Hematopoietic multipotent progenitor cell treated with erythropoietin and hydrocortisone succinate and interleukin-3 and kit ligand, for 8 days (in vitro differentiated cells): ENCODE results near the gene SMAP2.
"Not testable (repeated sequence)": the region's sequence is repeated elsewhere in the genome, so short reads cannot be mapped to it uniquely, and the experiment has no call there.

Source experiments
- DNase-seq: peaks from one replicate; pipeline ENCODE4 v3.0.0-alpha.2; 2015

Gene SMAP2

GRCh38 chr1:40373323-40374283 is at the start of gene SMAP2:
Gene SMAP2 (plus strand): TSS chr1:40373727. CDS start chr1:40374121, 394 bp downstream.
- peak; percentile 94 for DNase-seq

GRCh38 chr1:40331403-40331802 is 42.1 kb upstream of the SMAP2 start:
- DNase-seq = not testable (repeated sequence)

- no peak for DNase-seq
These were observed 40.8 kb upstream of the SMAP2 start for GRCh38 chr1:40332695-40333094.

GRCh38 chr1:40337443-40337842 is 36.1 kb upstream of the SMAP2 start:
- DNase-seq = no peak

- peak; percentile 89 for DNase-seq
These were observed 34.6 kb upstream of the SMAP2 start for GRCh38 chr1:40338745-40339419.

- peak; percentile 18 for DNase-seq
These were observed 33.9 kb upstream of the SMAP2 start for GRCh38 chr1:40339420-40340323.

- DNase-seq = no peak
These were observed 31.8 kb upstream of the SMAP2 start for GRCh38 chr1:40341491-40342380.

- peak; percentile 9 for DNase-seq
These were observed 31.2 kb upstream of the SMAP2 start for GRCh38 chr1:40342381-40342717.

- peak; percentile 5 for DNase-seq
These were observed 28.9 kb upstream of the SMAP2 start for GRCh38 chr1:40344597-40344996.

GRCh38 chr1:40350391-40350790 is 23.1 kb upstream of the SMAP2 start:
- no peak for DNase-seq

GRCh38 chr1:40351124-40351523 is 22.4 kb upstream of the SMAP2 start:
- no peak for DNase-seq

- peak; percentile 40 for DNase-seq
These were observed 21.4 kb upstream of the SMAP2 start for GRCh38 chr1:40352126-40352525.

GRCh38 chr1:40353082-40353481 is 20.4 kb upstream of the SMAP2 start:
- no peak for DNase-seq

- DNase-seq = no peak
These were observed 15.9 kb upstream of the SMAP2 start for GRCh38 chr1:40357625-40358024.

- DNase-seq = no peak
These were observed 12.9 kb upstream of the SMAP2 start for GRCh38 chr1:40360631-40361030.

GRCh38 chr1:40361201-40361600 is 12.3 kb upstream of the SMAP2 start:
- DNase-seq = no peak

- no peak for DNase-seq
These were observed 11.9 kb upstream of the SMAP2 start for GRCh38 chr1:40361637-40362036.

GRCh38 chr1:40362199-40362598 is 11.3 kb upstream of the SMAP2 start:
- DNase-seq = no peak

- no peak for DNase-seq
These were observed 10.8 kb upstream of the SMAP2 start for GRCh38 chr1:40362699-40363098.

GRCh38 chr1:40363721-40364120 is 9.8 kb upstream of the SMAP2 start:
- no peak for DNase-seq

GRCh38 chr1:40371707-40372258 is 1.7 kb upstream of the SMAP2 start:
- no peak for DNase-seq
